ENCODE measurements around the gene LPAR6. TPM values are rescaled to one million over a fixed set of nuclear protein-coding genes. Genes with fewer than 3 reads are reported as not detected.

LPAR6 gene
- total RNA-seq, 1 donor from 2014 or later = 30.9 TPM

DNA sequence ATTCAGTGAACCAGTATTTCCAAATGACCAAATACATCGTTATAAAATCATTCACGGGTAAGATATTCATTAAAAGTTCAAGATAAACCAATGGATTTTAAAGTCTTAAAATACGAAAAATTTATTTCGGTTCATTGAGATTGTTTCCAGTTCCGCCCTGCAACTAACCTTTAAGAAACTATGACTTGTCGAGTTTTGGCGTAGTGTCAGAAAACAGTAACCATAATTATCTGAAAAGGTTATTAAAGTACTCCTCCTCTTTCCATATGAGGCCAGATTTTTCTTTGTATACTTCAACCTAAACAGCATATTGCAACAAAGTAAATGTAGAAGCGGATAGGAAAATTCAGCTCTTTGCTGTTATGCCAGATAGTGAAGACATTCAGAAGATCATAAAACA lies 26.1 kb downstream of the LPAR6 start:
- no peaks in the 10 kb centered on the region for H3K9me3 ChIP-seq
- H3K4me1 ChIP-seq = no peaks in the 10 kb centered on the region
- intact Hi-C loops (cut with DNase I) = no loop called here
- no peaks in the 10 kb centered on the region for H3K27me3 ChIP-seq
- no peak overlapping the region for H3K27ac ChIP-seq
- DNase-seq (no peak), ATAC-seq (no peak)
- peaks cover 5% of the 10 kb centered on the region for H3K36me3 ChIP-seq
- no peak for TF ChIP-seq CTCF (IDR thresholded peaks at IDR 0.05)
- H3K4me3 ChIP-seq = no peak overlapping the region

DNA sequence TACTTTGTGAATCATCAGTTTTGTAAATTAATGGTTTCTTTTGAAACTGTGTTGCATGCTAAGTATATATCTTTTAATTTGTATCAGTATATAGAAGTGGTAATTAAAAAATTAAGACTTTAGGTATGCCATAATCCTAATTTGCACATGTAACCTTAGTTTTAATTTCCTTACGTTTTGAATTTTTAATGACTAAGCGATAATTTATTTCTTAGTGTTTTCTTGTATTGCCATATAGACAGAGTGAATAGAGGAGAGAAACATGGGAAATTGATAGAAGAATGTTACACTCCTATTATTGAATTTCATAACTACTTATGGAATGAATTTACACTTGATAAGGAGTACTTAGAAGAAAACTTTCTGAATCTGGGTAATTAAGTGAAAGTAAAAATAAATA lies 29.5 kb downstream of the LPAR6 start:
- Histone ChIP-seq H3K4me1 (no peaks in the 10 kb centered on the region), H3K27ac (no peak overlapping the region), H3K9me3 (no peaks in the 10 kb centered on the region), H3K27me3 (no peaks in the 10 kb centered on the region), H3K4me3 (no peak overlapping the region), H3K36me3 (peaks cover 5% of the 10 kb centered on the region)
- DNase-seq (no peak), ATAC-seq (no peak)
- intact Hi-C loops (cut with DNase I) = no loop called here
- no peak for TF ChIP-seq CTCF (IDR thresholded peaks at IDR 0.05)

GRCh38 chr13:48380581-48380980 lies 32.3 kb downstream of the LPAR6 start:
- Histone ChIP-seq H3K27me3 (no peaks in the 10 kb centered on the region), H3K4me1 (no peaks in the 10 kb centered on the region), H3K4me3 (no peak overlapping the region), H3K27ac (no peak overlapping the region), H3K9me3 (no peaks in the 10 kb centered on the region), H3K36me3 (peaks cover 27% of the 10 kb centered on the region)
- no peak for ATAC-seq
- no peak for TF ChIP-seq CTCF (IDR thresholded peaks at IDR 0.05)
- intact Hi-C loops (cut with DNase I) = no loop called here
- no peak for DNase-seq

GRCh38 chr13:48377857-48378256 lies 35.1 kb downstream of the LPAR6 start:
- Histone ChIP-seq H3K27ac (no peak overlapping the region), H3K36me3 (peaks cover 34% of the 10 kb centered on the region), H3K27me3 (no peaks in the 10 kb centered on the region), H3K4me3 (no peak overlapping the region), H3K4me1 (no peaks in the 10 kb centered on the region), H3K9me3 (no peaks in the 10 kb centered on the region)
- intact Hi-C loops (cut with DNase I) = no loop called here
- no peak for ATAC-seq
- TF ChIP-seq CTCF (IDR thresholded peaks at IDR 0.05) = no peak
- no peak for DNase-seq

- Histone ChIP-seq H3K4me3 (no peak overlapping the region), H3K9me3 (no peaks in the 10 kb centered on the region), H3K27ac (no peak overlapping the region), H3K4me1 (no peaks in the 10 kb centered on the region), H3K36me3 (peaks cover 25% of the 10 kb centered on the region), H3K27me3 (no peaks in the 10 kb centered on the region)
- DNase-seq (no peak), ATAC-seq (no peak)
- no peak for TF ChIP-seq CTCF (IDR thresholded peaks at IDR 0.05)
- intact Hi-C loops (cut with DNase I) = no loop called here
Observed at GRCh38 chr13:48370815-48371214, 42.1 kb downstream of the LPAR6 start.

DNA sequence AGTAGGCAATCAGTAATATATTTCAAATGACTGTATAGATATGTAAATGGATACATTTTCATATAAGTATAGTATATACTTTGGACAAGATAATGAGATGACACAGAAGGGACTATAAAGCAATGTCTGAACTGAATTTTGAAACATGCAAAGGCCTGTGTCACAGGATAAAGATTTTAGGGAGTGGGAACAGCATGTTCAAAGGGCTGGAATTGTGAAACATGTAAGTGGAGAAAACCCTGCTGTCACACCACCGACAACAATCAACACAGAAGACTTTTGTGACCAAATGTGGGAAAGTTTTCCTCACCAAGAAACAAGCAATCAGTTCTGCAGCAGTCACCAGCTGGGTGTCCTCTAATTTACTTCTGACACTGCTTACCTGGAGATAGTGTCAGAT lies 42.9 kb downstream of the LPAR6 start:
- Histone ChIP-seq H3K4me3 (no peak overlapping the region), H3K9me3 (no peaks in the 10 kb centered on the region), H3K4me1 (no peaks in the 10 kb centered on the region), H3K36me3 (peaks cover 20% of the 10 kb centered on the region), H3K27ac (no peak overlapping the region), H3K27me3 (no peaks in the 10 kb centered on the region)
- DNase-seq (no peak), ATAC-seq (no peak)
- intact Hi-C loops (cut with DNase I) = no loop called here
- TF ChIP-seq CTCF (IDR thresholded peaks at IDR 0.05) = no peak
